Adrenal gland (tissue), 12 donors: ENCODE measurements around the gene FBXW5. TPM values are rescaled to one million over a fixed set of nuclear protein-coding genes. Genes with fewer than 3 reads are reported as not detected.

ENCODE experiments used
- DNase-seq, 7 donors: peaks; one replicate each; pipeline ENCODE4 v3.0.0-alpha.2; 2019 to 2020
- H3K27ac ChIP-seq, 5 donors: fragments of 200-600 bp; sonication (generic) in 4 of 5; 1 replicate in 3 of 5; 2 replicates in 2 of 5; pipeline versions ENCODE4 v1.5.1 to v1.8.0; 2016 to 2020; ENCODE audit warnings: mild to moderate bottlenecking in 1 of 5
- H3K27me3 ChIP-seq: fragments of 200-600 bp; 2 replicates; pipeline ENCODE4 v1.8.0; 2021
- H3K36me3 ChIP-seq, 2 donors: fragments of 200-600 bp; replicated peaks in 1 of 2; 1 replicate in 1 of 2; 2 replicates in 1 of 2; pipeline versions ENCODE4 v1.5.1 to v1.8.0; 2018 to 2022
- H3K4me1 ChIP-seq, 2 donors: fragments of 200-600 bp; replicated peaks in 1 of 2; 1 replicate in 1 of 2; 2 replicates in 1 of 2; pipeline versions ENCODE4 v1.5.1 to v1.8.0; 2018 to 2021
- H3K4me3 ChIP-seq, 4 donors: fragments of 200-600 bp; sonication (generic) in 3 of 4; one replicate each; pipeline ENCODE4 v1.5.1; 2016 to 2018
- H3K9me3 ChIP-seq, 3 donors: fragments of 200-600 bp; sonication (generic) in 1 of 3; replicated peaks in 1 of 3; 1 replicate in 2 of 3; 2 replicates in 1 of 3; pipeline versions ENCODE4 v1.5.1 to v1.8.0; 2016 to 2021
- CTCF ChIP-seq, 6 experiments: fragments of 450-650 bp in 4 of 6; fragments of 200-600 bp in 2 of 6; sonication (generic) in 1 of 6; IDR thresholded peaks; 1 replicate in 5 of 6; 2 replicates in 1 of 6; pipeline versions ENCODE4 v1.5.1 to v1.8.0; 2016 to 2021; ENCODE audit warnings: antibody characterized with exemption in 6 of 6, mild to moderate bottlenecking in 2 of 6, moderate library complexity in 1 of 6
- POLR2A ChIP-seq, 2 donors: fragments of 450-650 bp; IDR thresholded peaks; one replicate each; pipeline ENCODE4 v1.6.1; 2017; ENCODE audit warnings: antibody characterized with exemption in 2 of 2, mild to moderate bottlenecking in 2 of 2, moderate library complexity in 1 of 2
- WGBS, 4 donors: extraction: QIAGEN DNeasy Blood & Tissue Kit in 2 of 4; methylation state at CpG; one replicate each; pipeline versions ENCODE4 v1.1.5 to v1.1.7; 2013 to 2017; 5-methylcytosine and 5-hydroxymethylcytosine counted together
- intact Hi-C, 2 donors: fragments of 100-400 bp; cut with DNase I; formaldehyde crosslinking; loops; one replicate each; pipeline versions ENCODE4 v1.14.1 to v1.15.0; 2022 to 2023
- polyA plus RNA-seq, 3 donors: library from polyadenylated mRNA; stranded (reverse); fragments of 200-250 nt in 2 of 3; fragments of 350-450 nt in 1 of 3; fragmentation: Illumina TruSeq in 1 of 3; extraction: RNeasy Lipid Tissue Mini Kit (QIAGEN cat#74804) in 1 of 3; gene quantifications; one replicate each; pipeline ENCODE4 v1.2.3, GENCODE V29; 2013 to 2014
- total RNA-seq, 9 donors: library from RNA; depleted of rRNA in 4 of 9; stranded (reverse); fragments of >200 nt in 4 of 9; fragments of 120-200 nt in 1 of 9; fragmentation: NEBNext Ultra II Directional in 1 of 9; extraction: Animal tissue kit (Norgen Biotek cat#: 25700) in 1 of 9; gene quantifications; one replicate each; pipeline versions ENCODE4 v1.1.0 to v1.2.4, GENCODE V29; 2013 to 2023
- donor health status: healthy with polysubstance abuse.
- donor health status: Bipolar disorder and iron deficiency.
- donor health status: DM: yes; HTN: yes; CAD: no.
- donor health status: DM: no; HTN: no; CAD: no.
- donor health status: DM: no; HTN: no; CAD: no.
- donor health status: DM: yes; HTN: yes; CAD: no.

Gene FBXW5
- total and polyA plus RNA-seq, 12 donors, result 19.2 to 257 (median 139) TPM

- TF ChIP-seq CTCF (IDR thresholded peaks at IDR 0.05) (no peak), POLR2A (IDR thresholded peaks at IDR 0.05) (no peak)
- Histone ChIP-seq H3K36me3 (peaks cover 0 to 36% of the 10 kb centered on the region in 2 donors), H3K9me3 (no peaks in the 10 kb centered on the region), H3K4me1 (peaks cover 0 to 9% of the 10 kb centered on the region in 2 donors), H3K27me3 (no peaks in the 10 kb centered on the region), H3K27ac (no peak overlapping the region), H3K4me3 (no peak overlapping the region)
- intact Hi-C loops, result no loop called here
- 94 to 97% (median 96%) methylated on average over 10 to 15 of the region's 15 CpGs for WGBS, 4 donors
- no peak for DNase-seq
Measured at GRCh38 chr9:136920069-136920468, 24.5 kb downstream of the FBXW5 start.

- peaks cover 0 to 30% of the 10 kb centered on the region in 2 donors for H3K36me3 ChIP-seq
- TF ChIP-seq POLR2A (IDR thresholded peaks at IDR 0.05), result no peak
- TF ChIP-seq CTCF (IDR thresholded peaks at IDR 0.05), result no peak
- no peaks in the 10 kb centered on the region for H3K9me3 ChIP-seq
- WGBS, 4 donors, result 87 to 96% (median 90%) methylated on average over 11 of the region's 11 CpGs
- DNase-seq, result no peak
- no peak overlapping the region for H3K4me3 ChIP-seq
- H3K27ac ChIP-seq, result no peak overlapping the region
- intact Hi-C loops, result no loop called here
- no peaks in the 10 kb centered on the region for H3K27me3 ChIP-seq
- H3K4me1 ChIP-seq, result peaks cover 0 to 9% of the 10 kb centered on the region in 2 donors
Measured at GRCh38 chr9:136917902-136918301, 26.6 kb downstream of the FBXW5 start.

DNA sequence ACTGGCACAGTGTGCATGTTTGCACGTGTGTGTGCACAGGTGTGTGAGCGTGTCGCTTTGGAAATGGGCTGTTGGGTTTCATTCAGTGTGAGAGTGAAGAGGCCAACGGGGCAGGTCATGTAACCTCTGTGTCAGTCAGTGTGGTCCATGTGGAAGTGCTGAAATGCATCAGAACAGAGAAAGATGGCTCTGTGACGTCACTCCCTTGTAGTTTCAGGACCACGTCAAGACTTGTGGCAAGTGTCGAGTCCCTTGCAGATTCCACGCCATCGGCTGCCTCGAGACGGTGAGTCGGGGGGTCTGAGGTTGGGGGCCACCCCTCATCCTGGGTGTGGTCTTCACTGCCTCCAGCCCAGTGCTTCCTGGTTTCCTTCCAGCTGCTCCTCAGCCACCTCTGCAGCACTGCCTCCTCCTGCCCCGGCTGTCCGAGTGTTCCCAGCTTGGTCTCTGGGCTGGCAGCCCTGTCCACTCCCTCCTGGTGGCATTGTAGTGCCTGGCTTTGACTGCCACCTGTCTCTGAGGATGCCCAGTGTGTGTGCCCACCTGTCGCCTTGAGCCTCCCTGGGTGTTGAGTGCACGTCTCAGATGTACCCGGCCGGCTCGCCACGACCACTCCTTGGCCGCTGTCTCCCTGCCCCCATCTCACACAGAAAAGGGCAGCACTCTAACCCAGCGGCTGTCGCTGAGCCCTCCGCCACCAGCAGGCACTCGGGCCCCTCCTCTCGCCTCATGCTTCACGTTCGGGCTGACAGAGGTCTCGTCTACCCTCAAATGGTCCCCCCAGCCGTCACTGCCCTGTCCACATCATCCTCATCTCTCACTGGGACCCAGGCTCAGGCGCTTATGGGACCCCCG lies 28.0 kb downstream of the FBXW5 start:
- Histone ChIP-seq H3K27me3 (no peaks in the 10 kb centered on the region), H3K9me3 (no peaks in the 10 kb centered on the region), H3K27ac (no peak overlapping the region), H3K36me3 (peaks cover 0 to 37% of the 10 kb centered on the region in 2 donors), H3K4me1 (peaks cover 0 to 2% of the 10 kb centered on the region in 2 donors), H3K4me3 (no peak overlapping the region)
- no peak for DNase-seq
- TF ChIP-seq POLR2A (IDR thresholded peaks at IDR 0.05) (no peak), CTCF (IDR thresholded peaks at IDR 0.05) (no peak)
- intact Hi-C loops, result no loop called here
- 92 to 94% (median 93%) methylated on average over 23 to 32 of the region's 32 CpGs for WGBS, 4 donors

- WGBS, 4 donors, result 90 to 93% (median 90%) methylated on average over 20 to 21 of the region's 21 CpGs
- Histone ChIP-seq H3K27ac (no peak overlapping the region), H3K9me3 (no peaks in the 10 kb centered on the region), H3K27me3 (no peaks in the 10 kb centered on the region), H3K36me3 (peaks cover 0 to 33% of the 10 kb centered on the region in 2 donors), H3K4me1 (no peaks in the 10 kb centered on the region), H3K4me3 (no peak overlapping the region)
- intact Hi-C loops, result no loop called here
- no peak for DNase-seq
- no peak for TF ChIP-seq POLR2A (IDR thresholded peaks at IDR 0.05)
- no peak for TF ChIP-seq CTCF (IDR thresholded peaks at IDR 0.05)
Measured at GRCh38 chr9:136915632-136916329, 28.8 kb downstream of the FBXW5 start.
